ENCODE results near the gene KCNK7.
A peak's percentile ranks its signal among the peaks of the same experiment; 100 is the strongest.

Gene KCNK7

GRCh38 chr11:65554057-65554818 is 41.4 kb downstream of the KCNK7 start:
- DNase-seq: no peak

- peak; percentile 81 to 89 for DNase-seq
Observed at GRCh38 chr11:65553301-65554001, 42.1 kb downstream of the KCNK7 start.

- no peak for DNase-seq
Observed at GRCh38 chr11:65552388-65552951, 43.1 kb downstream of the KCNK7 start.

GRCh38 chr11:65551572-65552387 is 43.8 kb downstream of the KCNK7 start:
- DNase-seq: peak; percentile 76

GRCh38 chr11:65549096-65549495 is 46.5 kb downstream of the KCNK7 start:
- no peak for DNase-seq

GRCh38 chr11:65548395-65548794 is 47.2 kb downstream of the KCNK7 start:
- DNase-seq: no peak

- DNase-seq: peak; percentile 47 to 69
Observed at GRCh38 chr11:65547446-65548125, 48.0 kb downstream of the KCNK7 start.

GRCh38 chr11:65546217-65546958 is 49.2 kb downstream of the KCNK7 start:
- DNase-seq: peak; percentile 98 to 99

- no peak for DNase-seq
Observed at GRCh38 chr11:65545853-65546216, 49.8 kb downstream of the KCNK7 start.
